Measurements from ENCODE around the gene ULK4.

- TF ChIP-seq CTCF (IDR thresholded peaks at IDR 0.05 in 2 of 3, conservative IDR thresholded peaks at IDR 0.05 in 1 of 3; ENCODE audit: borderline replicate concordance in 1 of 3, insufficient read depth in 1 of 3, low read depth in 2 of 3, low read length in 2 of 3) = no peak
- no peak for TF ChIP-seq POLR2A (IDR thresholded peaks at IDR 0.05; ENCODE audit: borderline replicate concordance, extremely low read depth, insufficient read depth, insufficient read length)
Measured at GRCh38 chr3:41265011-41265545, 696.8 kb downstream of the ULK4 start.
